Activated CD4-positive, CD25-positive, alpha-beta regulatory T cell treated with anti-CD3 and anti-CD28 coated beads, Interleukin-2, amount 50 U/mL, for 16 hours (primary cell): Measurements from ENCODE around the gene KCNN3.

Experiments used
- DNase-seq: peaks from one replicate; pipeline ENCODE4 v3.0.0-alpha.2; 2020; ENCODE audit warnings: low read depth, low spot score

KCNN3 gene

DNA sequence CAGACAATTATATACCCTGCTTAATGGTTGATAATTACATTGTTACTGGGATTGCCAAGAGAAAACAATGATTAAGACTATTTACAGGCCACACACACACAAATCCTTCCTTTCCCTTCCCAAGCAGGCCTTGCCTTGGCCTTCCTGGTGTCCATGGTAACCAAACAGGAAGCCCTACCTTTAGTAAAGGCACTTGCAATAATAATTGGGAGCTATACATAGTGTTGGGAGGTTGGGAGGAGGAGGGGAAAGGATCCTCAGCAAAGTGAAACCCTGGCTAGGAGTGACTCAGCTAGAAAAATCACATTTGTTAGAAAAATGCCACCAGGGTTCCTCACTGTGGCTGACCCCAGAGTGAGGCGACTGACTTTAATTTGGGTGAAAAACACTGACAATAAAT is 139.8 kb downstream of the KCNN3 start:
- DNase-seq: no peak

DNA sequence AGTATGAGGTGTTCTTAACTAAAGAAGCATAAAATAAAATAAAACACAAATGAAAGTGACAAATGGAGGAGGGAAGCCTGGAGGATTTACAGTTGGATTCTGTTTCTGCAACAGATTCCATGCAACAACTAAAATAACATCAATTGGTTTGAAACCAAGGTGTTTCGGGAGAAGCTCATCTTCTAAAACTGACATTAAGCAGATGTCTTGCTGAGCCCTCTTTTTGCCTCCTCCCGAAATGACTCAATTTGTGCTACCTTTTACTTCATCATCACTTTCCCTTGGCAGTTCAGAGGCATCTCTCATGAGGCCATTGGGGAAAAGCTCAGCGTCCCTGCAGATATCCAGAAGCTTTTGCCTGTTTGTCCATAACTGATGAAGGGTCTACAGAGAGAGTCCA is 140.5 kb downstream of the KCNN3 start:
- no peak for DNase-seq

GRCh38 chr1:154729031-154729442 is 141.0 kb downstream of the KCNN3 start:
- no peak for DNase-seq

DNA sequence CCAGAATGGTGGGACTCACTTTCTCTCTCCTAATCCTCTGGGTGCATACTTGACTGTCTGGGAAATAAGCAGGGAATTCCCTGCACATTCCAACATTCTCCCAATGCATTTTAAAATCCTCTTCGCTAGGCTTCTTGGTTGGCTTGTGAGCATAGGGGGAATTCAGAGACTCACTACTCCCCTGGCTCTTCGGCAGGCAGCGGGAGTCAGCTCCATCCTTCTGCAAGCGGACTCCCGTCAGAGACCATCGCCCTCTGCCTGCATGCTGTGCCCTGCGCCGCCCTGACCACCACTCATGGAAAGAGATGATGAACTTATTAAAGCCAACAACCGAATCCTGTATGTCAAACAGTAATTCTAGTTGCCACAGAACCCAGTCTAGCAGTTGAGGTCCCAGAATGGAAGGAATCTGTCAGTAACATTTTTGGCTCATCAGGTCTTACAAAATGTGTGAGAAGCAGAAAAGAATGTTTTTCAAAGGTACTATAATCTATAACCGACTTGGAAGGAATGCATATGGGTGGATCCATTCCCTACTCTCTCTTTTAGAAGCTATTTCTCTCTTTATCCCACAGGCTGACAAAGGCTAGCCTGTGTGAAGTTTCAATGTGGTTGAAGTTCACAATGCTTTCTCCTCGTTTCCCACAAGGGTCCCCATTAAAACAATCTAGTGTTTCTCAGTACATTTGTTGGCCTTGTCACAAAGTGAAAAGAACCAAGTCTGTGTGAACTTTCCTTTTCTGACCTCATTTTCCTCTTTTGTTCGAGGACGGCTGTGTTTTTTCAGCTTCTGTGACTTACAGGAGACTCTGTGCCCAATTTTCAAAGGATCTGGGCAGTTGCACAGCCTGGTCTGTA is 143.0 kb downstream of the KCNN3 start:
- no peak for DNase-seq

GRCh38 chr1:154726443-154726842 is 143.6 kb downstream of the KCNN3 start:
- DNase-seq: no peak

- no peak for DNase-seq
Observed at GRCh38 chr1:154725865-154726264, 144.2 kb downstream of the KCNN3 start.

DNA sequence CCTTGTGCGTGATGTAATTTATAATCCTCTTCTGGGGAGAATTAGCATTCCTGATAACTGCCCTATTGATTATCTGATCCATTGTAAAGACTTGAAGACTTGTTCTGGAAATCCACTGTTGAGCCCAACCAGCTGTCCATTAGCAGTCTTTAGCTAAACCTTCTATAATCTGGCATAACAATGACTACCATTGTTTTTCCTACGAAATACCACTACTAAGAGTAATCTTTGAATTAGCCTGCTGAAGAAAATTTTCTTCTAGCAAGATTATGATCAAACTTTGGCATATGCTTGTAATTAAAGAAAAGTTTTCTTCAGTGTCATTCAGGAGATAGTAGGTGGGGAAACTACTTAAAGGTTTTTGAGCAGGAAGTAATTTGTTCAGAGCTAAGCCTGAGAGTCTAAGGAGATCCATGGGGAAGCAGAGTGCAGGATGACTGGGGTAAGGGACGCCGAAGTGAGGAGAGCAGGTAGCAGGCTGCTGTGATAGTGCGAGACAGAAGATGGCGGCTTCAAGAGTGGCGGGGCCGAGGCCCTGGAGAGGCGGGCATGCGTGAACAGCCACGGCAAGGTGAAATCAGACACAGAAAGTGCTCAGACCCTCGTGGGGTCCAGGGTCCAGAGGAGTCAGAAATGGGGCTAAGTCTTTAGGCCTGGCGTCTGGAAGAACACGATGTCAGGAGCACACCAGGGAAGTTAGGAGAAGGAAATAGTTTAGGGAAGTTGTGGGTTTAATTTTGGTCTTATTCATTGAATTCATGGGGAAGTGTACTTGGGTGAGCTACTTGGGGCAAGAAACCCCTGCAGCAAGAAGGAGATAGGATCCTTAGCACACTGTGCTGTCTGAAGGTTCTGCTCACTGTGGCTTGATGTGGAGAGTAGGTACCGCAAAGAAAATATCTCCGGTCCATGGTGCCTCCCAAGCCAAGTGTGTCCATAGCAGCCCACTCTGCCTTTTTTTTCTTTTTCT is 149.5 kb downstream of the KCNN3 start:
- DNase-seq: no peak

- no peak for DNase-seq
Observed at GRCh38 chr1:154719586-154720327, 150.3 kb downstream of the KCNN3 start.

DNA sequence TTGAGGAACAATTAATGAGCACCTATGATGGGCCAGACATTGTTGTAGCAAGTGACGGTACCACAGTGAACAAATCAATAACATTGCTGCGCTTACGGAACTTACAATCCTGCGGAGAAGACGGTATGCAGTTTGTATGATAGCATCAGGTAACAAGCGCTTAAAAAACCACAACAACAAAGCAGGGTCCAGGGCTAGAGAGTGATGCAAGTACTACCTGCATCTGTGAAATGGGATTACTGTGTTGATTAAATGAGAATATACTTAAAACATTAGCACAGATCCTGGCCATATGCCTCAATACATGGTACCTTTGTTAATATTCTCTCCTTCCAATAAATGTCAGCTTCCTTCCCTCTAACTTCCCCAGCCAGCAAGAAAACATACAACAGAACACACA is 151.5 kb downstream of the KCNN3 start:
- no peak for DNase-seq

- no peak for DNase-seq
Observed at GRCh38 chr1:154717528-154717924, 152.6 kb downstream of the KCNN3 start.

GRCh38 chr1:154716614-154717527 is 153.2 kb downstream of the KCNN3 start:
- no peak for DNase-seq

GRCh38 chr1:154716011-154716410 is 154.1 kb downstream of the KCNN3 start:
- no peak for DNase-seq

- no peak for DNase-seq
Observed at GRCh38 chr1:154715385-154715784, 154.7 kb downstream of the KCNN3 start.

DNA sequence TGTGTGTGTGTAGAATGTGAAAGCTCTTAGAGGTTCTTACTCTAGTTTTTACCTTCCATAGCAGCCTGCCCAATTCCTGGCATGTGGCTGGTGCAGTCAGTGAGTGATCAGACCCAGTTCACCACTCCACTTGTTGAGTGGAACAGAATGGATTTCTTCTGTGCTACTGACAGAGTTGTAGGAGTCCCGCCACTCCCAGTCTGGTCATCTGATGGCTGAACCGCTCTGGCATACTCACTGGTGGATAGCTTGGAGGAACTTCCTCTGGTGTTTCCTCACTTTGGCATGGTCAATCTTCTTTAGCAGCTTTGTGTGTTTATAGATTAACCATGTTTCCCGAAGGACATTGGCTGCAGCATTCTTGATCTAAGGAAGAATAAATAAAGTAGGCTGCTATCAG is 155.4 kb downstream of the KCNN3 start:
- no peak for DNase-seq

DNA sequence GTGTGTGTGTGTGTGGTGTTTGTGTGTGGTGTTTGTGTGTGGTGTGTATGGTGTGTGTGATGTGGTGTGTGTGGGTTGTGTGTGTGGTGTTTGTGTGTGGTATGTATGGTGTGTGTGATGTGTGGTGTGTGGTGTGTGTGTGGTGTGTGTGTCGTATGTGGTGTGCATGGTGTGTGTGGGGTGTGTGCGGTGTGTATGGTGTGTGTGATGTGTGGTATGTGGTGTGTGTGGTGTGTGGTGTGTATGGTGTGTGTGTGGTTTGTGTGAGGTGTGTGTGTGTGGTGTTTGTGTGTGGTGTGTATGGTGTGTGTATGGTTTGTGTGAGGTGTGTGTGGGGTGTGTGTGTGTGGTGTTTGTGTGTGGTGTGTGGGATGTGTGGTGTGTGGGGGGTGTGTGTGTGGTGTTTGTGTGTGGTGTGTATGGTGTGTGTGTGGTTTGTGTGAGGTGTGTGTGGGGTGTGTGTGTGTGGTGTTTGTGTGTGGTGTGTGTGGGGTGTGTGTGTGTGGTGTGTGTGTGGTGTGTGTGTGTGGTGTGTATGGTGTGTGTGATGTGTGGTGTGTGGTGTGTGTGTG is 155.9 kb downstream of the KCNN3 start:
- DNase-seq: no peak

GRCh38 chr1:154713005-154713404 is 157.1 kb downstream of the KCNN3 start:
- DNase-seq: no peak

DNA sequence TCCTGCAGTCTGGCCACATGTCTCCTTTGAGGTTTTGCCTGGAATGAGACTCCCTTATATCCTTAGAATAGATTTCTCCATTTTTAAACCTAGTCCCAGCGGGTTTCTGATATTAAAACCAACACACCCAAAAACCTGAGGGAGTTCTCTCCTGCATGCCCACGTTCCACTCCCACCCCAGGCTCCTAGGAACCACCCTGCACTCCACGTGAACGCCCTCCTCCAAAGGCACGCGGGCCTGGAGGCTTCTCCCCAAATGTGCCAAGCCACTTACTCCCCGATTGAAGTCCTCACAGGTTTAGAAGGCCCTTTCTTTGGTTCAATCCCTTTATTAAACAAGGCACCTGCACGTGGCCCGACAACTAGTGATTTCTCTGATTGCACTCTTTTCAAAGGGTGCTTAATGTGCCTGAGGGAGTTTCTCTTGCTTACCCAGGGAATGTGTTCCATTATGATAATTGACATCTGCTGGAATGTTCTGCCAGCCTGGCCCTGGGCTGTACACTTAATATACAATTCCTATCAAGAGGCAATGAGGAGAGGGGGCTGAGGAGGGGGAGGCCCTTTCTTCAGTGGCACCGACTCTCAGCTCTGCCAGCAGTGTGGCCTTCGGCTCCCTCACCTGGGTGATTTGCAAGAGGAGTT is 157.8 kb downstream of the KCNN3 start:
- no peak for DNase-seq

DNA sequence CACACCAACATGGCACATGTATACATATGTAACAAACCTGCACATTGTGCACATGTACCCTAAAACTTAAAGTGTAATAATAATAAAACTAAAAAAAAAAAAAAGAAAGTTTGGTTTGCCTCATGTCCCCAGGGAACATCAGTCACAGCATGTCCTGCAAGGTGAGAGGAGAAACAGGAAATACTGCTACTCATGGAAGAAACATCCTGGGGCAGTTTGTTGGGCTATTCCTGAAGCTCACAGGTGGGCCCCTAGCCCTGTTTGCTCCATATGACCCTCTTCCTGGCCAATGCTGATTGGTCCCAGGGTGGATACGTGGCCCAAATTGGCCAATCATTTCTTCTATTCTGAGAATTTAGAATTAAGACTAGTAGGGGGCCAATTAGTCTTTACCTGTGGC is 158.7 kb downstream of the KCNN3 start:
- DNase-seq: no peak

GRCh38 chr1:154710106-154710505 is 160.0 kb downstream of the KCNN3 start:
- DNase-seq: no peak

GRCh38 chr1:154707901-154708463 is 162.1 kb downstream of the KCNN3 start:
- no peak for DNase-seq
